Vagina (tissue), 2 donors: ENCODE results near the gene ZNF445.

Experiments used
- CTCF ChIP-seq, 3 experiments: fragments of 450-650 bp in 2 of 3; fragments of 200-600 bp in 1 of 3; sonication (generic) in 1 of 3; IDR thresholded peaks; one replicate each; pipeline ENCODE4 v1.5.1; 2017 to 2019; ENCODE audit warnings: antibody characterized with exemption in 3 of 3, mild to moderate bottlenecking in 2 of 3, moderate library complexity in 2 of 3
- POLR2A ChIP-seq, 2 donors: fragments of 450-650 bp; IDR thresholded peaks; one replicate each; pipeline ENCODE4 v1.6.1; 2017; ENCODE audit warnings: antibody characterized with exemption in 2 of 2, mild to moderate bottlenecking in 2 of 2, moderate library complexity in 2 of 2
- POLR2AphosphoS5 ChIP-seq, 2 donors: sonication (generic); formaldehyde crosslinking; IDR thresholded peaks; one replicate each; pipeline ENCODE4 v1.9.0; 2017; ENCODE audit warnings: antibody characterized with exemption in 2 of 2, mild to moderate bottlenecking in 2 of 2, low read depth in 1 of 2; ENCODE audit not compliant: insufficient read depth in 1 of 2

GRCh38 chr3:44509393-44509921, 32.0 kb upstream of the ZNF445 start:
- TF ChIP-seq CTCF (IDR thresholded peaks at IDR 0.05) (no peak), POLR2AphosphoS5 (IDR thresholded peaks at IDR 0.05; ENCODE audit: insufficient read depth in 1 of 2, low read depth in 1 of 2) (no peak), POLR2A (IDR thresholded peaks at IDR 0.05) (no peak)
